Measurements from ENCODE around the gene GART.
"Not testable (repeated sequence)": the region's sequence is repeated elsewhere in the genome, so short reads cannot be mapped to it uniquely, and the experiment has no call there.

Gene GART

GRCh38 chr21:33518899-33519298 lies 23.0 kb downstream of the GART start:
- no peak for TF ChIP-seq CTCF (IDR thresholded peaks at IDR 0.05; ENCODE audit: control insufficient read depth, extremely low read depth, insufficient read depth)
- no peak for DNase-seq (ENCODE audit: low read depth)
- H3K4me3 ChIP-seq (ENCODE audit: low read depth, low read length) = no peak overlapping the region

- no peak overlapping the region for H3K4me3 ChIP-seq (ENCODE audit: low read depth, low read length)
- TF ChIP-seq CTCF (IDR thresholded peaks at IDR 0.05; ENCODE audit: control insufficient read depth, extremely low read depth, insufficient read depth) = no peak
- DNase-seq (ENCODE audit: low read depth) = no peak
Observed at GRCh38 chr21:33514229-33514628, 27.7 kb downstream of the GART start.

- no peak overlapping the region for H3K4me3 ChIP-seq (ENCODE audit: low read depth, low read length)
- DNase-seq (ENCODE audit: low read depth) = no peak
- no peak for TF ChIP-seq CTCF (IDR thresholded peaks at IDR 0.05; ENCODE audit: control insufficient read depth, extremely low read depth, insufficient read depth)
Observed at GRCh38 chr21:33512481-33512880, 29.4 kb downstream of the GART start.

- no peak for DNase-seq (ENCODE audit: low read depth)
- TF ChIP-seq CTCF (IDR thresholded peaks at IDR 0.05; ENCODE audit: control insufficient read depth, extremely low read depth, insufficient read depth) = no peak
- no peak overlapping the region for H3K4me3 ChIP-seq (ENCODE audit: low read depth, low read length)
Observed at GRCh38 chr21:33511639-33512038, 30.3 kb downstream of the GART start.

GRCh38 chr21:33510826-33511225 lies 31.1 kb downstream of the GART start:
- no peak overlapping the region for H3K4me3 ChIP-seq (ENCODE audit: low read depth, low read length)
- no peak for TF ChIP-seq CTCF (IDR thresholded peaks at IDR 0.05; ENCODE audit: control insufficient read depth, extremely low read depth, insufficient read depth)
- no peak for DNase-seq (ENCODE audit: low read depth)

GRCh38 chr21:33507003-33507402 lies 34.9 kb downstream of the GART start:
- DNase-seq (ENCODE audit: low read depth); H3K4me3 ChIP-seq (ENCODE audit: low read depth, low read length): not testable (repeated sequence)

- DNase-seq (ENCODE audit: low read depth) = no peak
- H3K4me3 ChIP-seq (ENCODE audit: low read depth, low read length) = no peak overlapping the region
- TF ChIP-seq CTCF (IDR thresholded peaks at IDR 0.05; ENCODE audit: control insufficient read depth, extremely low read depth, insufficient read depth) = no peak
Observed at GRCh38 chr21:33505833-33506232, 36.1 kb downstream of the GART start.

GRCh38 chr21:33496345-33496744 lies 45.6 kb downstream of the GART start:
- no peak for DNase-seq (ENCODE audit: low read depth)
- no peak overlapping the region for H3K4me3 ChIP-seq (ENCODE audit: low read depth, low read length)
- TF ChIP-seq CTCF (IDR thresholded peaks at IDR 0.05; ENCODE audit: control insufficient read depth, extremely low read depth, insufficient read depth) = no peak

Data from LNCaP clone FGC (cell line).